HEK293 (cell line): Measurements from ENCODE around the gene HOXA11.

Source experiments
- CTCF ChIA-PET: fragments of 350-600 bp; formaldehyde crosslinking; extraction: SDS; loops from one replicate; lab custom pipeline; 2021; ENCODE audit warnings: antibody characterized with exemption; lab: Yijun Ruan, JAX
- POLR2A ChIA-PET: fragments of 300-600 bp; formaldehyde crosslinking; extraction: SDS; loops from one replicate; lab custom pipeline; 2020; ENCODE audit warnings: antibody characterized with exemption, inconsistent platforms; lab: Yijun Ruan, JAX
- H3K27ac ChIP-seq: fragments of 200-500 bp; sonication (Bioruptor generic); 2 replicates; pipeline ENCODE4 v1.5.1; 2014; ENCODE audit warnings: low read depth, low read length, control low read depth, inconsistent platforms; ENCODE audit errors: extremely low read depth
- H3K36me3 ChIP-seq, 2 experiments: fragments of 200-500 bp in 1 of 2; sonication (Bioruptor generic) in 1 of 2; 1 replicate in 1 of 2; 2 replicates in 1 of 2; pipeline ENCODE4 v1.5.1; 2014 to 2017; ENCODE audit warnings: inconsistent platforms in 2 of 2, low read length in 2 of 2; ENCODE audit not compliant: control insufficient read depth in 2 of 2, insufficient read depth in 1 of 2
- H3K4me1 ChIP-seq: fragments of 200-500 bp; sonication (Bioruptor generic); 2 replicates; pipeline ENCODE4 v1.5.1; 2014; ENCODE audit warnings: mild to moderate bottlenecking, low read length, inconsistent platforms; ENCODE audit not compliant: control insufficient read depth, insufficient read depth
- H3K4me3 ChIP-seq: 2 replicates; pipeline ENCODE4 v1.5.1; 2011; ENCODE audit warnings: low read depth, mild to moderate bottlenecking, control low read depth, low read length, moderate library complexity
- H3K9me3 ChIP-seq: fragments of 200-500 bp; sonication (Bioruptor generic); 2 replicates; pipeline ENCODE4 v1.5.1; 2014; ENCODE audit warnings: low read depth, low read length, inconsistent platforms; ENCODE audit not compliant: control insufficient read depth, insufficient read depth
- KLF10 ChIP-seq: fragments of 450-650 bp; IDR thresholded peaks from 2 replicates; pipeline ENCODE4 v1.5.1; 2018; ENCODE audit warnings: missing biosample characterization, mild to moderate bottlenecking, missing genetic modification characterization
- REPIN1 ChIP-seq: fragments of 450-650 bp; formaldehyde crosslinking; IDR thresholded peaks from 2 replicates; pipeline ENCODE4 v1.5.1; 2017; ENCODE audit warnings: missing biosample characterization, missing genetic modification characterization, low read depth
- WT1 ChIP-seq: fragments of 450-650 bp; formaldehyde crosslinking; IDR thresholded peaks from 2 replicates; pipeline ENCODE4 v1.5.1; 2016; ENCODE audit warnings: missing biosample characterization, missing genetic modification characterization
- ZFHX2 ChIP-seq: fragments of 450-650 bp; formaldehyde crosslinking; conservative IDR thresholded peaks from 2 replicates; pipeline ENCODE4 v1.5.1; 2016; ENCODE audit warnings: missing biosample characterization, missing genetic modification characterization
- ZNF114 ChIP-seq: fragments of 450-650 bp; formaldehyde crosslinking; IDR thresholded peaks from 2 replicates; pipeline ENCODE4 v1.5.0; 2017; ENCODE audit warnings: missing biosample characterization, missing genetic modification characterization
- ZNF133 ChIP-seq: fragments of 450-650 bp; formaldehyde crosslinking; IDR thresholded peaks from 2 replicates; pipeline ENCODE4 v1.5.1; 2016; ENCODE audit warnings: missing biosample characterization, missing genetic modification characterization
- ZNF433 ChIP-seq: fragments of 450-650 bp; formaldehyde crosslinking; IDR thresholded peaks from 2 replicates; pipeline ENCODE4 v1.5.1; 2016; ENCODE audit warnings: missing biosample characterization, missing genetic modification characterization, low read depth
- ZNF555 ChIP-seq: fragments of 450-650 bp; formaldehyde crosslinking; conservative IDR thresholded peaks from 2 replicates; pipeline ENCODE4 v1.5.1; 2017; ENCODE audit warnings: missing biosample characterization, mild to moderate bottlenecking, missing genetic modification characterization, inconsistent platforms
- ZNF558 ChIP-seq: fragments of 450-650 bp; formaldehyde crosslinking; IDR thresholded peaks from 2 replicates; pipeline ENCODE4 v1.5.1; 2016; ENCODE audit warnings: missing biosample characterization, missing genetic modification characterization
- ZNF596 ChIP-seq: fragments of 450-650 bp; IDR thresholded peaks from 2 replicates; pipeline ENCODE4 v1.5.0; 2018; ENCODE audit warnings: missing biosample characterization, mild to moderate bottlenecking, missing genetic modification characterization, moderate library complexity
- ZNF791 ChIP-seq: fragments of 450-650 bp; formaldehyde crosslinking; IDR thresholded peaks from 2 replicates; pipeline ENCODE4 v1.5.1; 2016; ENCODE audit warnings: missing biosample characterization, missing genetic modification characterization
- ZSCAN30 ChIP-seq: fragments of 450-650 bp; IDR thresholded peaks from 2 replicates; pipeline ENCODE4 v1.5.1; 2018; ENCODE audit warnings: missing biosample characterization, mild to moderate bottlenecking, missing genetic modification characterization, moderate library complexity
- TF ChIP-seq, protein P1 (sequence below): fragments of 450-650 bp; formaldehyde crosslinking; IDR thresholded peaks from 2 replicates; pipeline ENCODE4 v1.5.1; 2016; ENCODE audit warnings: missing biosample characterization, missing genetic modification characterization, borderline replicate concordance
- TF ChIP-seq, protein P2 (sequence below): fragments of 450-650 bp; formaldehyde crosslinking; conservative IDR thresholded peaks from 2 replicates; pipeline ENCODE4 v1.5.1; 2016; ENCODE audit warnings: low read depth, missing biosample characterization, missing genetic modification characterization
- TF ChIP-seq, protein P3 (sequence below): fragments of 450-650 bp; formaldehyde crosslinking; conservative IDR thresholded peaks from 2 replicates; pipeline ENCODE4 v1.5.1; 2016; ENCODE audit warnings: low read depth, missing biosample characterization, missing genetic modification characterization
- TF ChIP-seq, protein P4 (sequence below): fragments of 450-650 bp; formaldehyde crosslinking; IDR thresholded peaks from 2 replicates; pipeline ENCODE4 v1.5.1; 2016; ENCODE audit warnings: missing biosample characterization, missing genetic modification characterization

The HOXA11 gene

DNA sequence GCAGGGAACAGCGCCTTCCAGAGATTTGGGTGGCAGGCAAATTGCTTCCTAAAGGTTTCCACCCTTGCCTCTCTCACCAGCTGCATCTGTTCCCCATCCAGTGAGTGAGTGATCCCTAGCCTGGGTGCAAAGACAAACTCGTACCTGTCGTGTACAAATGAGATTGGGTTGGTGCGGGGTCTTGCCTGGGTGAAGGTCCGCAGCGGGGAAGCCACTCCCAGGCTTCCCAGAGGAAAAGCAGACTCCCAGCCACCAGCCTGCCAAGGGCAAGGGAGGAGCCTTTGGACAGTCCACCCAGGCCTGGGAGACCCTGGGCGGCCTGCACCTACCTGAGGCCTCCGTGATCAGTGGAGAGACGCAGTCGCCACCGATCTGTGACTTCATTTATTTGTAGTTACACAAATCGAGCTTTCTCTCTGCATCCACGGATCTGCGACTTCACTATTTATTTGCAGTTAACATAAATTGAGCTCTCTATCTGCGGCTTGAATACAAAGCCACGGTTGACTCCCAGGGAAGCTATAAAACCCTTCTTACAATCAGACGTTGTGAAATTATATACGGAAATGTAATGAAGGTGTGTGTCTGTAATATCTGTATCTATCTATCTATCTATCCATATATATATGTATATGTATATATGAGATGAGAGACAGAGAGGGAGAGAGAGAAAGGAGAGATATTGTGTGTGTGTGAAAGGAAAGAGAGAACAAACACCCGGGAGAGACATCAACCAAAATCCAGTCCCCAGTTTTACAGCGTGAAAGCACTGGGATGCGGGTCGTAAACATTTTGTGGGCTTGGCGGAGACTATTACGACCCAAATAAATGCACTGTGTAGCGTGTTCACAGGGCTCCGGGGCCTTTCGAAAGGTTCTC is 25.5 kb downstream of the HOXA11 start (continued):
- TF ChIP-seq, protein P1, sequence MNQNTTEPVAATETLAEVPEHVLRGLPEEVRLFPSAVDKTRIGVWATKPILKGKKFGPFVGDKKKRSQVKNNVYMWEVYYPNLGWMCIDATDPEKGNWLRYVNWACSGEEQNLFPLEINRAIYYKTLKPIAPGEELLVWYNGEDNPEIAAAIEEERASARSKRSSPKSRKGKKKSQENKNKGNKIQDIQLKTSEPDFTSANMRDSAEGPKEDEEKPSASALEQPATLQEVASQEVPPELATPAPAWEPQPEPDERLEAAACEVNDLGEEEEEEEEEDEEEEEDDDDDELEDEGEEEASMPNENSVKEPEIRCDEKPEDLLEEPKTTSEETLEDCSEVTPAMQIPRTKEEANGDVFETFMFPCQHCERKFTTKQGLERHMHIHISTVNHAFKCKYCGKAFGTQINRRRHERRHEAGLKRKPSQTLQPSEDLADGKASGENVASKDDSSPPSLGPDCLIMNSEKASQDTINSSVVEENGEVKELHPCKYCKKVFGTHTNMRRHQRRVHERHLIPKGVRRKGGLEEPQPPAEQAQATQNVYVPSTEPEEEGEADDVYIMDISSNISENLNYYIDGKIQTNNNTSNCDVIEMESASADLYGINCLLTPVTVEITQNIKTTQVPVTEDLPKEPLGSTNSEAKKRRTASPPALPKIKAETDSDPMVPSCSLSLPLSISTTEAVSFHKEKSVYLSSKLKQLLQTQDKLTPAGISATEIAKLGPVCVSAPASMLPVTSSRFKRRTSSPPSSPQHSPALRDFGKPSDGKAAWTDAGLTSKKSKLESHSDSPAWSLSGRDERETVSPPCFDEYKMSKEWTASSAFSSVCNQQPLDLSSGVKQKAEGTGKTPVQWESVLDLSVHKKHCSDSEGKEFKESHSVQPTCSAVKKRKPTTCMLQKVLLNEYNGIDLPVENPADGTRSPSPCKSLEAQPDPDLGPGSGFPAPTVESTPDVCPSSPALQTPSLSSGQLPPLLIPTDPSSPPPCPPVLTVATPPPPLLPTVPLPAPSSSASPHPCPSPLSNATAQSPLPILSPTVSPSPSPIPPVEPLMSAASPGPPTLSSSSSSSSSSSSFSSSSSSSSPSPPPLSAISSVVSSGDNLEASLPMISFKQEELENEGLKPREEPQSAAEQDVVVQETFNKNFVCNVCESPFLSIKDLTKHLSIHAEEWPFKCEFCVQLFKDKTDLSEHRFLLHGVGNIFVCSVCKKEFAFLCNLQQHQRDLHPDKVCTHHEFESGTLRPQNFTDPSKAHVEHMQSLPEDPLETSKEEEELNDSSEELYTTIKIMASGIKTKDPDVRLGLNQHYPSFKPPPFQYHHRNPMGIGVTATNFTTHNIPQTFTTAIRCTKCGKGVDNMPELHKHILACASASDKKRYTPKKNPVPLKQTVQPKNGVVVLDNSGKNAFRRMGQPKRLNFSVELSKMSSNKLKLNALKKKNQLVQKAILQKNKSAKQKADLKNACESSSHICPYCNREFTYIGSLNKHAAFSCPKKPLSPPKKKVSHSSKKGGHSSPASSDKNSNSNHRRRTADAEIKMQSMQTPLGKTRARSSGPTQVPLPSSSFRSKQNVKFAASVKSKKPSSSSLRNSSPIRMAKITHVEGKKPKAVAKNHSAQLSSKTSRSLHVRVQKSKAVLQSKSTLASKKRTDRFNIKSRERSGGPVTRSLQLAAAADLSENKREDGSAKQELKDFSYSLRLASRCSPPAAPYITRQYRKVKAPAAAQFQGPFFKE (tag by site-specific recombination) = no peak
- TF ChIP-seq ZNF114 (tag by site-specific recombination) = no peak
- no peak for TF ChIP-seq ZNF433 (tag by site-specific recombination)
- TF ChIP-seq WT1 = 0 out of 2 replicates have a peak, but pooled peaks have one; percentile 34
- TF ChIP-seq, protein P2, sequence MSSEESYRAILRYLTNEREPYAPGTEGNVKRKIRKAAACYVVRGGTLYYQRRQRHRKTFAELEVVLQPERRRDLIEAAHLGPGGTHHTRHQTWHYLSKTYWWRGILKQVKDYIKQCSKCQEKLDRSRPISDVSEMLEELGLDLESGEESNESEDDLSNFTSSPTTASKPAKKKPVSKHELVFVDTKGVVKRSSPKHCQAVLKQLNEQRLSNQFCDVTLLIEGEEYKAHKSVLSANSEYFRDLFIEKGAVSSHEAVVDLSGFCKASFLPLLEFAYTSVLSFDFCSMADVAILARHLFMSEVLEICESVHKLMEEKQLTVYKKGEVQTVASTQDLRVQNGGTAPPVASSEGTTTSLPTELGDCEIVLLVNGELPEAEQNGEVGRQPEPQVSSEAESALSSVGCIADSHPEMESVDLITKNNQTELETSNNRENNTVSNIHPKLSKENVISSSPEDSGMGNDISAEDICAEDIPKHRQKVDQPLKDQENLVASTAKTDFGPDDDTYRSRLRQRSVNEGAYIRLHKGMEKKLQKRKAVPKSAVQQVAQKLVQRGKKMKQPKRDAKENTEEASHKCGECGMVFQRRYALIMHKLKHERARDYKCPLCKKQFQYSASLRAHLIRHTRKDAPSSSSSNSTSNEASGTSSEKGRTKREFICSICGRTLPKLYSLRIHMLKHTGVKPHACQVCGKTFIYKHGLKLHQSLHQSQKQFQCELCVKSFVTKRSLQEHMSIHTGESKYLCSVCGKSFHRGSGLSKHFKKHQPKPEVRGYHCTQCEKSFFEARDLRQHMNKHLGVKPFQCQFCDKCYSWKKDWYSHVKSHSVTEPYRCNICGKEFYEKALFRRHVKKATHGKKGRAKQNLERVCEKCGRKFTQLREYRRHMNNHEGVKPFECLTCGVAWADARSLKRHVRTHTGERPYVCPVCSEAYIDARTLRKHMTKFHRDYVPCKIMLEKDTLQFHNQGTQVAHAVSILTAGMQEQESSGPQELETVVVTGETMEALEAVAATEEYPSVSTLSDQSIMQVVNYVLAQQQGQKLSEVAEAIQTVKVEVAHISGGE (tag by site-specific recombination) = no peak
- TF ChIP-seq, protein P3, sequence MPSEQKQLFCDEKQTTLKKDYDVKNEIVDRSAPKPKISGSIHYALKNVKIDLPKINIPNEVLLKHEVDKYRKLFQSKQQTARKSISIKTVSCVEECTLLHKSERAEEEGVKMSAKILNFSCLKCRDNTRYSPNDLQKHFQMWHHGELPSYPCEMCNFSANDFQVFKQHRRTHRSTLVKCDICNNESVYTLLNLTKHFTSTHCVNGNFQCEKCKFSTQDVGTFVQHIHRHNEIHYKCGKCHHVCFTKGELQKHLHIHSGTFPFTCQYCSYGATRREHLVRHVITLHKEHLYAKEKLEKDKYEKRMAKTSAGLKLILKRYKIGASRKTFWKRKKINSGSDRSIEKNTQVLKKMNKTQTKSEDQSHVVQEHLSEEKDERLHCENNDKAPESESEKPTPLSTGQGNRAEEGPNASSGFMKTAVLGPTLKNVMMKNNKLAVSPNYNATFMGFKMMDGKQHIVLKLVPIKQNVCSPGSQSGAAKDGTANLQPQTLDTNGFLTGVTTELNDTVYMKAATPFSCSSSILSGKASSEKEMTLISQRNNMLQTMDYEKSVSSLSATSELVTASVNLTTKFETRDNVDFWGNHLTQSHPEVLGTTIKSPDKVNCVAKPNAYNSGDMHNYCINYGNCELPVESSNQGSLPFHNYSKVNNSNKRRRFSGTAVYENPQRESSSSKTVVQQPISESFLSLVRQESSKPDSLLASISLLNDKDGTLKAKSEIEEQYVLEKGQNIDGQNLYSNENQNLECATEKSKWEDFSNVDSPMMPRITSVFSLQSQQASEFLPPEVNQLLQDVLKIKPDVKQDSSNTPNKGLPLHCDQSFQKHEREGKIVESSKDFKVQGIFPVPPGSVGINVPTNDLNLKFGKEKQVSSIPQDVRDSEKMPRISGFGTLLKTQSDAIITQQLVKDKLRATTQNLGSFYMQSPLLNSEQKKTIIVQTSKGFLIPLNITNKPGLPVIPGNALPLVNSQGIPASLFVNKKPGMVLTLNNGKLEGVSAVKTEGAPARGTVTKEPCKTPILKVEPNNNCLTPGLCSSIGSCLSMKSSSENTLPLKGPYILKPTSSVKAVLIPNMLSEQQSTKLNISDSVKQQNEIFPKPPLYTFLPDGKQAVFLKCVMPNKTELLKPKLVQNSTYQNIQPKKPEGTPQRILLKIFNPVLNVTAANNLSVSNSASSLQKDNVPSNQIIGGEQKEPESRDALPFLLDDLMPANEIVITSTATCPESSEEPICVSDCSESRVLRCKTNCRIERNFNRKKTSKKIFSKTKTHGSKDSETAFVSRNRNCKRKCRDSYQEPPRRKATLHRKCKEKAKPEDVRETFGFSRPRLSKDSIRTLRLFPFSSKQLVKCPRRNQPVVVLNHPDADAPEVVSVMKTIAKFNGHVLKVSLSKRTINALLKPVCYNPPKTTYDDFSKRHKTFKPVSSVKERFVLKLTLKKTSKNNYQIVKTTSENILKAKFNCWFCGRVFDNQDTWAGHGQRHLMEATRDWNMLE (tag by site-specific recombination) = no peak
- TF ChIP-seq, all 188 proteins: peak for 9

DNA sequence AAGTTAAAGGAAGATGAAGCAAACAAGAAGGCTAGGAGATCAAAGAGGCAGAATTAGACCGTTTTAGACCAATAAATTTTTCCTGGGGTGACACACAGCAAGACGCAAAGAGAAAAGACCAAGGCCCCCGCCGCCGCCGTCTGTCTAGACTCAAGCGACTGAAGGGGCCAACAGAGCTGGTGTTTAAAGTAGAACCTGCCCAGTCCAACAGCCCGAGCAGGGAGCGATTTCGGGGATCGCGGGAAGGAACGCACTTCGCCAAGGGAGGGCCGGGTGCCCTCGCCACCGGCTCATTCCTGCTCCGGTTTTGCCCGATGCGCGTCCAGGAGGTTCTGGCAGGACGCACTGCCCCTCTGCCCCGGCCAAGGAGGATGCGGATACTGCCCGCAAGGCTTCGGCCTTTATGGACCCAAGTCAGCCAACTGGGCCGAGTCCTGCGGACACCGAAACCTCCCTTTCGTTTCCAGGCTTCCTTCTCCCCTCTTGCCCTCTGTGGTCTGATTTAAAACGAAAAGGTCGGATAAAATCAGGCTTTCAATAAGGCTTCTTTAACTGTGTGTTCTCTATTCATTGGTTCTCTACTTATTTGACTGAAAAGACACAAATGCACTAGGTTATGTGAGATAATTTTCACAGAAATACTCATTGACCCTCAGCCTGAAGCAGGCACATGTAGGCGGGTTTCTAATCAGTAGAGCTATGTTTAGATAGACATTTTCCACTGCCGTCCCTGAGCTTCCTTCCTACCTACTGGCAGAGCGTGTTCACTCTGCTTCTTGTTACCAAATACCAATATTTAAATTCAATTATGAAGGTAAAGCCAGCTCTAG is 26.4 kb downstream of the HOXA11 start:
- ChIA-PET POLR2A (interaction anchor here (0.5 to 2.3 kb wide), 5 partner anchors 9 to 48 kb away, joined by 4 to 17 read pairs (median 4); partner anchors contain the start of genes HOXA11 and HOXA5), CTCF (interaction anchor here (0.6 to 1.6 kb wide), 11 partner anchors 9 to 1309 kb away, joined by 3 to 9 read pairs (median 3); no protein-coding TSS in a partner anchor)
- H3K36me3 ChIP-seq = peaks cover 14 to 19% of the 10 kb centered on the region in 2 experiments
- peaks cover 12% of the 10 kb centered on the region for H3K4me1 ChIP-seq
- no peak overlapping the region for H3K4me3 ChIP-seq
- H3K27ac ChIP-seq = peak overlapping the region; percentile 100
- no peaks in the 10 kb centered on the region for H3K9me3 ChIP-seq
- TF ChIP-seq REPIN1 (tag by site-specific recombination) (no peak), ZFHX2 (0 out of 2 replicates have a peak, but pooled peaks have one; percentile 6), ZNF558 (tag by site-specific recombination) (no peak), ZSCAN30 (tag by site-specific recombination) (no peak), ZNF791 (tag by site-specific recombination) (no peak), ZNF555 (no peak), ZNF133 (tag by site-specific recombination) (no peak), ZNF596 (tag by site-specific recombination) (0 out of 2 replicates have a peak, but pooled peaks have one; percentile 2), KLF10 (tag by site-specific recombination) (no peak)
- TF ChIP-seq, protein P4, sequence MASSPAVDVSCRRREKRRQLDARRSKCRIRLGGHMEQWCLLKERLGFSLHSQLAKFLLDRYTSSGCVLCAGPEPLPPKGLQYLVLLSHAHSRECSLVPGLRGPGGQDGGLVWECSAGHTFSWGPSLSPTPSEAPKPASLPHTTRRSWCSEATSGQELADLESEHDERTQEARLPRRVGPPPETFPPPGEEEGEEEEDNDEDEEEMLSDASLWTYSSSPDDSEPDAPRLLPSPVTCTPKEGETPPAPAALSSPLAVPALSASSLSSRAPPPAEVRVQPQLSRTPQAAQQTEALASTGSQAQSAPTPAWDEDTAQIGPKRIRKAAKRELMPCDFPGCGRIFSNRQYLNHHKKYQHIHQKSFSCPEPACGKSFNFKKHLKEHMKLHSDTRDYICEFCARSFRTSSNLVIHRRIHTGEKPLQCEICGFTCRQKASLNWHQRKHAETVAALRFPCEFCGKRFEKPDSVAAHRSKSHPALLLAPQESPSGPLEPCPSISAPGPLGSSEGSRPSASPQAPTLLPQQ (tag by site-specific recombination) = no peak
